SKM-1 (cell line): ENCODE data around the gene PTPRK.

ENCODE experiments used
- DNase-seq: peaks from one replicate; lab custom pipeline; 2025; ENCODE audit not compliant: unreplicated experiment; lab: John Stamatoyannopoulos, UW

The PTPRK gene

GRCh38 chr6:128305228-128305627 lies 215.2 kb downstream of the PTPRK start:
- DNase-seq = no peak

- peak; percentile 86 for DNase-seq
Observed at GRCh38 chr6:128303870-128304269, 216.5 kb downstream of the PTPRK start.

GRCh38 chr6:128302942-128303341 lies 217.5 kb downstream of the PTPRK start:
- DNase-seq = no peak

GRCh38 chr6:128295670-128296069 lies 224.7 kb downstream of the PTPRK start:
- DNase-seq = no peak

- no peak for DNase-seq
Observed at GRCh38 chr6:128290221-128290620, 230.2 kb downstream of the PTPRK start.

- DNase-seq = no peak
Observed at GRCh38 chr6:128284128-128284527, 236.3 kb downstream of the PTPRK start.

GRCh38 chr6:128282961-128283360 lies 237.4 kb downstream of the PTPRK start:
- no peak for DNase-seq

GRCh38 chr6:128280960-128281359 lies 239.4 kb downstream of the PTPRK start:
- DNase-seq = no peak

GRCh38 chr6:128280066-128280465 lies 240.3 kb downstream of the PTPRK start:
- no peak for DNase-seq

GRCh38 chr6:128278836-128279235 lies 241.6 kb downstream of the PTPRK start:
- no peak for DNase-seq

GRCh38 chr6:128277379-128277778 lies 243.0 kb downstream of the PTPRK start:
- DNase-seq = no peak

- DNase-seq = no peak
Observed at GRCh38 chr6:128276311-128276710, 244.1 kb downstream of the PTPRK start.

- no peak for DNase-seq
Observed at GRCh38 chr6:128275681-128276080, 244.7 kb downstream of the PTPRK start.

- DNase-seq = no peak
Observed at GRCh38 chr6:128275030-128275429, 245.4 kb downstream of the PTPRK start.

GRCh38 chr6:128271527-128271926 lies 248.9 kb downstream of the PTPRK start:
- DNase-seq = no peak

- no peak for DNase-seq
Observed at GRCh38 chr6:128271011-128271410, 249.4 kb downstream of the PTPRK start.

GRCh38 chr6:128266946-128267345 lies 253.5 kb downstream of the PTPRK start:
- DNase-seq = no peak

GRCh38 chr6:128265706-128266105 lies 254.7 kb downstream of the PTPRK start:
- no peak for DNase-seq

- DNase-seq = no peak
Observed at GRCh38 chr6:128259730-128260685, 260.4 kb downstream of the PTPRK start.

GRCh38 chr6:128259029-128259724 lies 261.2 kb downstream of the PTPRK start:
- DNase-seq = no peak

GRCh38 chr6:128256095-128256494 lies 264.3 kb downstream of the PTPRK start:
- DNase-seq = no peak
